ENCODE data around the gene SPTBN4. TPM values are rescaled to one million over a fixed set of nuclear protein-coding genes. Genes with fewer than 3 reads are reported as not detected.

Gene SPTBN4
- total and polyA plus RNA-seq, 2 of the 4 experiments (the other 2 are of a cell fraction) = 0.72 to 0.91 TPM

DNA sequence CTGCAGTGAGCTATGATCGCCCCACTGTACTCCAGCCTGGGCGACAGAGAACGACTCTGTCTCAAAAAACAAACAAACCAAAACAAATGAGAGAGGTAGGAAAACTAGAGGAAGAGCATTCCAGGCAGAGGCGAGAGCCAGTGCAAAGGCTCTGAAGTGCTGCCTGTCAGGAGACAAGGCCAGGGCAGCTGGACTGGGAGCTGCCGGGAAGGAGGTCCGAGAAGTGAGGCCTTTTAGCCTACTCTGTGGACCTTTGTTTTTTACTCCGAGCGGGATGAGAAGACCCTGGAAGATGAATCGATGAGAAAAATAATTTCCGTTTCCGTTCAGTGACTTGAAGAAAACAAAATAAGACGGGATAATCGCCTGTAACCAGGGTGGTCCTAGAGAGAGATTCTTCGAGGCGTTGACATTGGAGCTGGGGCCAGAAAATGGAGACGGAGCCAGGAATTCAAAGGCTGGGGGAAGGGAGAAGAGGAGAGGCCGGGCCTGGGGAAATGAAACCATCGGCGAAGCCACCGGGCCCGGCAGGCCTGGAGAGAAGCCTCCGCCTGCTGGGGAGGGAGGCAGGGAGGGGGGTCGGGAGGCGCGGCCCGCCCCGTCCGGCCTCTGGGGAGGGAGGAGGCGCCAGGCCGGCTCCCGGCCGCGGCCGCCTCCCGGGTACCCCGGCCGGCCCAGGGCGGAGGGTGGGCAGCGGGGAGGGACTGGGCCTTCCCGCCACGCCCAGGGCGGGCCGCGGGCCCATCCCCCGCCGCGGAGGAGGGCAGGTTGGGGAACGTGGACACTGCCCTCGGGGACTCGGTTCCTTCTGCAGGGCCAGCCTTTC is 33.2 kb upstream of the SPTBN4 start:
- Histone ChIP-seq H3K27me3 (ENCODE audit: control insufficient read depth, insufficient read depth, low read length) (no peaks in the 10 kb centered on the region), H2AK9ac (replicated peaks; ENCODE audit: low read depth, low read length, poor library complexity) (peak overlapping the region; percentile 96), H2AK5ac (ENCODE audit: low read depth, low read length) (peak overlapping the region; percentile 85), H3K27ac (ENCODE audit: insufficient read depth, low read length) (peak overlapping the region; percentile 91), H4K5ac (ENCODE audit: low read depth, low read length) (peak overlapping the region; percentile 93), H2BK120ac (ENCODE audit: low read depth, low read length) (peak overlapping the region; percentile 78), H2BK20ac (ENCODE audit: low read depth, low read length) (peak overlapping the region; percentile 8; the same call in 1 of the 2 replicates), H2BK5ac (ENCODE audit: low read depth, low read length, poor library complexity, severe bottlenecking) (peak overlapping the region; percentile 86), H2AFZ (replicated peaks; ENCODE audit: low read length, poor library complexity) (peak overlapping the region; percentile 80), H4K91ac (ENCODE audit: insufficient read depth, low read depth, low read length) (peak overlapping the region; percentile 98), H3K4me3 (ENCODE audit: insufficient read depth, low read depth, low read length) (peak overlapping the region; percentile 46), H3K4ac (ENCODE audit: low read depth, low read length) (peak overlapping the region; percentile 96), H3K36me3 (ENCODE audit: control insufficient read depth, insufficient read depth, low read length) (no peaks in the 10 kb centered on the region), H3K79me1 (ENCODE audit: low read depth in 1 of 2, low read length in 2 of 2) (peaks cover 0 to 6% of the 10 kb centered on the region in 2 experiments; a peak in 2 of 4 replicates), H2BK15ac (ENCODE audit: low read depth, low read length) (peak overlapping the region; percentile 43; the same call in 1 of the 3 replicates), H4K20me1 (ENCODE audit: insufficient read depth, low read length) (no peaks in the 10 kb centered on the region), H3K9me3 (ENCODE audit: control insufficient read depth, insufficient read depth, low read length) (no peaks in the 10 kb centered on the region), H4K8ac (ENCODE audit: low read depth in 2 of 2, low read length in 2 of 2) (peak overlapping the region; percentile 93 to 99), H3K18ac (ENCODE audit: low read depth, low read length) (peak overlapping the region; percentile 97), H3K23ac (ENCODE audit: low read depth, low read length) (peak overlapping the region; percentile 95), H3K9ac (ENCODE audit: low read depth, low read length) (peak overlapping the region; percentile 87), H3K4me1 (ENCODE audit: control insufficient read depth, insufficient read depth, low read length) (peaks cover 11% of the 10 kb centered on the region), H3K14ac (replicated peaks; ENCODE audit: low read depth, low read length) (peak overlapping the region; percentile 94), H3K9me1 (ENCODE audit: insufficient read depth, low read length) (no peaks in the 10 kb centered on the region), H3K4me2 (ENCODE audit: low read depth, low read length) (peak overlapping the region; percentile 75), H3K56ac (ENCODE audit: extremely low read depth, insufficient read depth, low read length) (peak overlapping the region; percentile 98)
- ATAC-seq (ENCODE audit: low read depth) (peak; percentile 98), DNase-seq (peak; percentile 88)
- intact Hi-C loops (cut with micrococcal nuclease) = no loop called here
- CTCF ChIA-PET = interaction anchor here (0.6 kb wide), 1 partner anchor 201 kb away, joined by 3 read pairs; no protein-coding TSS in a partner anchor
- in situ Hi-C loops (cut with MboI; ENCODE audit: low sequenced_read_pairs) = no loop called here
- BruUV-seq (replicated peaks) = TSS peak; percentile 97
- dilution Hi-C loops (cut with HindIII; ENCODE audit: low sequenced_read_pairs, unreplicated experiment) = no loop called here
- 0% methylated on average over 13 of the region's 50 CpGs; no CpG with 5 or more reads in 1 of the 2 experiments for WGBS, 2 experiments (ENCODE audit: extremely low coverage in 2 of 2, insufficient read length in 1 of 2)
- no peak for TF ChIP-seq RFX5 (IDR thresholded peaks at IDR 0.05; ENCODE audit: low read depth, low read length)
- TF ChIP-seq RAD21 (IDR thresholded peaks at IDR 0.05; ENCODE audit: low read length) = peak; percentile 13; the same call in 1 of the 2 replicates
- no peak for TF ChIP-seq CEBPB (IDR thresholded peaks at IDR 0.05; ENCODE audit: low read depth, low read length)
- peak; percentile 94 for TF ChIP-seq MAZ (IDR thresholded peaks at IDR 0.05; ENCODE audit: borderline replicate concordance, low read depth, low read length)
- 0 out of 2 replicates have a peak, but pooled peaks have one; percentile 12 for TF ChIP-seq BHLHE40 (IDR thresholded peaks at IDR 0.05; ENCODE audit: low read depth, low read length)
- TF ChIP-seq POLR2A (IDR thresholded peaks at IDR 0.05; ENCODE audit: low read depth, low read length) = peak; percentile 80
- TF ChIP-seq, protein P1, sequence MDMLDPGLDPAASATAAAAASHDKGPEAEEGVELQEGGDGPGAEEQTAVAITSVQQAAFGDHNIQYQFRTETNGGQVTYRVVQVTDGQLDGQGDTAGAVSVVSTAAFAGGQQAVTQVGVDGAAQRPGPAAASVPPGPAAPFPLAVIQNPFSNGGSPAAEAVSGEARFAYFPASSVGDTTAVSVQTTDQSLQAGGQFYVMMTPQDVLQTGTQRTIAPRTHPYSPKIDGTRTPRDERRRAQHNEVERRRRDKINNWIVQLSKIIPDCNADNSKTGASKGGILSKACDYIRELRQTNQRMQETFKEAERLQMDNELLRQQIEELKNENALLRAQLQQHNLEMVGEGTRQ (IDR thresholded peaks at IDR 0.05; ENCODE audit: low read depth, low read length) = no peak
- POLR2A ChIA-PET (ENCODE audit: unreplicated experiment) = interaction anchor here (0.7 kb wide), 1 partner anchor 9 kb away, joined by 4 read pairs; no protein-coding TSS in a partner anchor
